Stimulated activated naive CD8-positive, alpha-beta T cell treated with anti-CD3 and anti-CD28 coated beads, Interleukin-15, amount 100 ng/mL, for 72 hours (primary cell): ENCODE results near the gene TRIM25.

ENCODE experiments used
- ATAC-seq: fragments of 150-1000 bp; cut with Tn5 transposase; 2 replicates; pipeline ENCODE4 v1.10.0; 2021; ENCODE audit warnings: mild to moderate bottlenecking, moderate library complexity
- DNase-seq, 2 donors: peaks; one replicate each; pipeline ENCODE4 v3.0.0; 2021 to 2022
- H3K27ac Mint-ChIP-seq, 2 donors: one replicate each; pipeline ENCODE4 v1.8.0; 2022; ENCODE audit warnings: mild to moderate bottlenecking in 2 of 2, mixed read lengths in 2 of 2, moderate library complexity in 2 of 2
- H3K27me3 Mint-ChIP-seq: one replicate; pipeline ENCODE4 v1.8.0; 2022; ENCODE audit warnings: mixed read lengths
- H3K4me1 Mint-ChIP-seq: one replicate; pipeline ENCODE4 v1.8.0; 2022; ENCODE audit warnings: mild to moderate bottlenecking, mixed read lengths
- H3K4me3 Mint-ChIP-seq, 2 donors: one replicate each; pipeline ENCODE4 v1.8.0; 2022; ENCODE audit warnings: mild to moderate bottlenecking in 2 of 2, mixed read lengths in 2 of 2, moderate library complexity in 1 of 2
- H3K9me3 Mint-ChIP-seq, 2 donors: one replicate each; pipeline ENCODE4 v1.8.0; 2022; ENCODE audit warnings: mixed read lengths in 2 of 2

Gene TRIM25

GRCh38 chr17:56870081-56870651 is 43.7 kb downstream of the TRIM25 start:
- Mint-ChIP-seq H3K27me3 (peaks cover 19% of the 10 kb centered on the region), H3K27ac (no peak overlapping the region), H3K4me1 (no peaks in the 10 kb centered on the region), H3K9me3 (no peaks in the 10 kb centered on the region), H3K4me3 (no peak overlapping the region)
- DNase-seq (no peak), ATAC-seq (peak; percentile 52)

- H3K4me1 Mint-ChIP-seq, result no peaks in the 10 kb centered on the region
- ATAC-seq, result no peak
Observed at GRCh38 chr17:56868716-56869115, 45.1 kb downstream of the TRIM25 start.

GRCh38 chr17:56867948-56868376 is 45.9 kb downstream of the TRIM25 start:
- H3K4me3 Mint-ChIP-seq, result no peak overlapping the region
- H3K9me3 Mint-ChIP-seq, result no peaks in the 10 kb centered on the region
- ATAC-seq, result no peak
- DNase-seq, result no peak
- no peaks in the 10 kb centered on the region for H3K4me1 Mint-ChIP-seq
- peaks cover under 1% of the 10 kb centered on the region for H3K27me3 Mint-ChIP-seq
- peak overlapping the region in 1 of 2 donors; percentile 19 for H3K27ac Mint-ChIP-seq

More at GRCh38 chr17:56868716-56869115, 45.1 kb downstream of the TRIM25 start:
- H3K27me3 Mint-ChIP-seq, result peaks cover 8% of the 10 kb centered on the region
- no peak overlapping the region for H3K27ac Mint-ChIP-seq
- no peak for DNase-seq
- H3K9me3 Mint-ChIP-seq, result no peaks in the 10 kb centered on the region
- H3K4me3 Mint-ChIP-seq, result no peak overlapping the region

- Mint-ChIP-seq H3K4me3 (no peak overlapping the region), H3K9me3 (no peaks in the 10 kb centered on the region), H3K27ac (peak overlapping the region in 1 of 2 donors; percentile 61), H3K4me1 (no peaks in the 10 kb centered on the region), H3K27me3 (no peaks in the 10 kb centered on the region)
- ATAC-seq, result peak; percentile 63
- no peak for DNase-seq
Observed at GRCh38 chr17:56866496-56866895, 47.4 kb downstream of the TRIM25 start.

GRCh38 chr17:56866076-56866475 is 47.8 kb downstream of the TRIM25 start:
- no peak overlapping the region for H3K4me3 Mint-ChIP-seq
- DNase-seq, result no peak
- no peaks in the 10 kb centered on the region for H3K4me1 Mint-ChIP-seq
- H3K27me3 Mint-ChIP-seq, result no peaks in the 10 kb centered on the region
- no peak for ATAC-seq
- no peak overlapping the region for H3K27ac Mint-ChIP-seq
- no peaks in the 10 kb centered on the region for H3K9me3 Mint-ChIP-seq

- DNase-seq (no peak), ATAC-seq (no peak)
- no peaks in the 10 kb centered on the region for H3K9me3 Mint-ChIP-seq
- H3K27me3 Mint-ChIP-seq, result no peaks in the 10 kb centered on the region
- no peak overlapping the region for H3K4me3 Mint-ChIP-seq
- no peaks in the 10 kb centered on the region for H3K4me1 Mint-ChIP-seq
- H3K27ac Mint-ChIP-seq, result no peak overlapping the region
Observed at GRCh38 chr17:56863974-56864373, 49.9 kb downstream of the TRIM25 start.

GRCh38 chr17:56861899-56862298 is 52.0 kb downstream of the TRIM25 start:
- ATAC-seq (no peak), DNase-seq (no peak)
- Mint-ChIP-seq H3K4me3 (no peak overlapping the region), H3K27ac (no peak overlapping the region), H3K9me3 (no peaks in the 10 kb centered on the region), H3K4me1 (no peaks in the 10 kb centered on the region), H3K27me3 (no peaks in the 10 kb centered on the region)

GRCh38 chr17:56851008-56851407 is 62.8 kb downstream of the TRIM25 start:
- Mint-ChIP-seq H3K4me1 (peaks cover 13% of the 10 kb centered on the region), H3K27me3 (no peaks in the 10 kb centered on the region), H3K27ac (no peak overlapping the region), H3K9me3 (no peaks in the 10 kb centered on the region), H3K4me3 (no peak overlapping the region)
- ATAC-seq, result no peak
- no peak for DNase-seq

GRCh38 chr17:56850591-56850990 is 63.3 kb downstream of the TRIM25 start:
- no peak overlapping the region for H3K4me3 Mint-ChIP-seq
- ATAC-seq, result no peak
- H3K27me3 Mint-ChIP-seq, result no peaks in the 10 kb centered on the region
- no peaks in the 10 kb centered on the region for H3K9me3 Mint-ChIP-seq
- H3K27ac Mint-ChIP-seq, result no peak overlapping the region
- no peak for DNase-seq
- peaks cover 13% of the 10 kb centered on the region for H3K4me1 Mint-ChIP-seq

GRCh38 chr17:56849131-56849530 is 64.7 kb downstream of the TRIM25 start:
- no peak overlapping the region for H3K27ac Mint-ChIP-seq
- H3K4me3 Mint-ChIP-seq, result no peak overlapping the region

GRCh38 chr17:56847106-56847505 is 66.7 kb downstream of the TRIM25 start:
- H3K27me3 Mint-ChIP-seq, result no peaks in the 10 kb centered on the region
- H3K9me3 Mint-ChIP-seq, result no peaks in the 10 kb centered on the region

More at GRCh38 chr17:56849131-56849530, 64.7 kb downstream of the TRIM25 start:
- Mint-ChIP-seq H3K9me3 (no peaks in the 10 kb centered on the region), H3K27me3 (no peaks in the 10 kb centered on the region), H3K4me1 (peaks cover 13% of the 10 kb centered on the region)
- ATAC-seq, result no peak
- no peak for DNase-seq

GRCh38 chr17:56845934-56846333 is 67.9 kb downstream of the TRIM25 start:
- no peak overlapping the region for H3K27ac Mint-ChIP-seq
- no peaks in the 10 kb centered on the region for H3K27me3 Mint-ChIP-seq

More at GRCh38 chr17:56847106-56847505, 66.7 kb downstream of the TRIM25 start:
- Mint-ChIP-seq H3K4me1 (peaks cover 13% of the 10 kb centered on the region), H3K4me3 (no peak overlapping the region), H3K27ac (no peak overlapping the region)
- DNase-seq (no peak), ATAC-seq (no peak)

GRCh38 chr17:56842577-56842976 is 71.3 kb downstream of the TRIM25 start:
- ATAC-seq (no peak), DNase-seq (no peak)
- Mint-ChIP-seq H3K9me3 (no peaks in the 10 kb centered on the region), H3K27ac (no peak overlapping the region), H3K27me3 (no peaks in the 10 kb centered on the region), H3K4me1 (peaks cover 14% of the 10 kb centered on the region), H3K4me3 (no peak overlapping the region)

More at GRCh38 chr17:56845934-56846333, 67.9 kb downstream of the TRIM25 start:
- no peak overlapping the region for H3K4me3 Mint-ChIP-seq
- DNase-seq, result no peak
- no peak for ATAC-seq
- H3K9me3 Mint-ChIP-seq, result no peaks in the 10 kb centered on the region
- peaks cover 12% of the 10 kb centered on the region for H3K4me1 Mint-ChIP-seq

- no peak for ATAC-seq
- Mint-ChIP-seq H3K4me1 (peaks cover 37% of the 10 kb centered on the region), H3K27me3 (no peaks in the 10 kb centered on the region), H3K4me3 (no peak overlapping the region), H3K27ac (no peak overlapping the region), H3K9me3 (no peaks in the 10 kb centered on the region)
- no peak for DNase-seq
Observed at GRCh38 chr17:56838687-56839086, 75.2 kb downstream of the TRIM25 start.
